IgD-negative memory B cell (primary cell): ENCODE data around the gene AFAP1. TPM values are rescaled to one million over a fixed set of nuclear protein-coding genes. Genes with fewer than 3 reads are reported as not detected.
"Not testable (repeated sequence)": the region's sequence is repeated elsewhere in the genome, so short reads cannot be mapped to it uniquely, and the experiment has no call there.

Source experiments
- H3K27ac Mint-ChIP-seq, 3 donors: one replicate each; pipeline ENCODE4 v1.8.0; 2020 to 2022; ENCODE audit warnings: mild to moderate bottlenecking in 3 of 3, mixed read lengths in 3 of 3, moderate library complexity in 1 of 3
- H3K27me3 Mint-ChIP-seq: one replicate; pipeline ENCODE4 v1.8.0; 2021; ENCODE audit warnings: mixed read lengths
- H3K36me3 Mint-ChIP-seq: one replicate; pipeline ENCODE4 v1.8.0; 2020; ENCODE audit warnings: mild to moderate bottlenecking, mixed read lengths
- H3K4me1 Mint-ChIP-seq, 3 donors: one replicate each; pipeline ENCODE4 v1.8.0; 2020 to 2022; ENCODE audit warnings: mixed read lengths in 3 of 3, mild to moderate bottlenecking in 1 of 3
- H3K4me3 Mint-ChIP-seq, 4 donors: one replicate each; pipeline ENCODE4 v1.8.0; 2020 to 2022; ENCODE audit warnings: mild to moderate bottlenecking in 4 of 4, mixed read lengths in 4 of 4, moderate library complexity in 3 of 4
- H3K9me3 Mint-ChIP-seq, 3 donors: one replicate each; pipeline ENCODE4 v1.8.0; 2020 to 2021; ENCODE audit warnings: mixed read lengths in 3 of 3, mild to moderate bottlenecking in 1 of 3
- polyA plus RNA-seq: library from polyadenylated mRNA; unstranded; fragments of 300-500 nt; fragmentation: Illumina TruSeq; gene quantifications from one replicate; pipeline ENCODE4 v1.2.3, GENCODE V29; 2021

The AFAP1 gene
- polyA plus RNA-seq, 1 donor from 2014 or later: 0.20 TPM

DNA sequence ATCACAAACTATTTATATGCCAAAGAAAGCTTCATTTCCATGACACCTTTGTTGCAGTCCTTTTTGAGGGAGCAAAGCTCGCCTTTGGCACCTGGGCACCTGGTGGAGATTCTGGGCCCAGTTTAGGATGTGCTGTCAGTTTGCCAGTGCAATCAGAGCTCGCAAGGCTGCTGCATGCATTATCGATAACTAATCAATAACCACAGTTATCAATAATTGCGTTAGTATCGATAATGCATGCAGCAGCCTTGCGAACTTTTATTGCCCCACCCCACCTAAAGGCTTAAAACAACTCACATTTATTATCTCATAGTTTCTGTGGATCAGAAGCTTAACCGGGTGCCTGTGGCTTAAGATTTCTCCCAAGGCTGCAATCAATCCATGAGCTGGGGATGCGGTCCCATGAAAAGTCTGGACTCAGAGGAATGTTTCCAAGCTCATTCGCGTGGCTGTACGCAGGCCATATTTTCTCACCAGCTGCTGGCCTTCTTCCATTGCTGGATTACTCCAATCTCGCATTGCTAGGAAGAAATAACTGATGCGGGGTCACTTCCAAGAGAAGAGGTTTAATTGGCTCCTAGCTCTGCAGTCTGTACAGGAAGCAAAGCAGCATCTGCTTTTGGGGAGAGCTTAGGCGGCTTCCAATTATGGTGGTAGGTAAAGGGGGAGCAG, 6.2 kb upstream of the AFAP1 start:
- H3K27ac Mint-ChIP-seq: no peak overlapping the region
- H3K9me3 Mint-ChIP-seq: peaks cover 0 to 5% (median 0%) of the 10 kb centered on the region in 3 donors
- H3K27me3 Mint-ChIP-seq: peaks cover 12% of the 10 kb centered on the region
- no peaks in the 10 kb centered on the region for H3K36me3 Mint-ChIP-seq
- H3K4me3 Mint-ChIP-seq: no peak overlapping the region
- H3K4me1 Mint-ChIP-seq: peaks cover 0 to 2% (median 0%) of the 10 kb centered on the region in 3 donors

- Mint-ChIP-seq H3K27ac (no peak overlapping the region), H3K27me3 (peaks cover 17% of the 10 kb centered on the region), H3K9me3 (peaks cover 0 to 5% (median 0%) of the 10 kb centered on the region in 3 donors), H3K4me3 (no peak overlapping the region), H3K4me1 (peaks cover 0 to 2% (median 0%) of the 10 kb centered on the region in 3 donors), H3K36me3 (no peaks in the 10 kb centered on the region)
Observed at GRCh38 chr4:7944599-7945220, 5.0 kb upstream of the AFAP1 start.

GRCh38 chr4:7943688-7944087, 4.0 kb upstream of the AFAP1 start:
- not testable (repeated sequence) for H3K4me1 Mint-ChIP-seq, H3K9me3 Mint-ChIP-seq, H3K36me3 Mint-ChIP-seq, H3K27ac Mint-ChIP-seq, H3K4me3 Mint-ChIP-seq
- H3K27me3 Mint-ChIP-seq: peaks cover 12% of the 10 kb centered on the region

DNA sequence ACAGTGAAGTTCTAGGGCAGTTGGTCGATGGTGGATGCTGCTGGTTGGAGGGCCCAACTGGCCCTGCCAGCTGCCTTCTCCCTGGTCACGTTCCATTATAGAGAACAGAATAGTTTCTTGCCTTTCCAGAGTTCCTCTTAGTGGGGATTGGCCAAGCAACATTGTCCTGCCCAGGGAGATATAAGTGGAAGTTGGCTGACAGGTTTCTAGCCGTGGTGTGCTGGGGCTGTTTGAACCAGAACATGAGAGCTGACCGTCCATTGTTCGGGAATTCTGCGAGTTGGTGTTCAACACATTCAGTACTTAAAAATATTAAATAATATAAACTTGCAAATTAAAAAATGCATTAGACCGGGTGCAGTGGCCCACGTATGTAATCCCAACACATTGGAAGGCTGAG, 3.5 kb upstream of the AFAP1 start:
- Mint-ChIP-seq H3K9me3 (peaks cover 0 to 7% (median 0%) of the 10 kb centered on the region in 3 donors), H3K36me3 (no peaks in the 10 kb centered on the region), H3K27me3 (peaks cover 12% of the 10 kb centered on the region), H3K27ac (no peak overlapping the region), H3K4me3 (no peak overlapping the region), H3K4me1 (peaks cover 0 to 2% (median 0%) of the 10 kb centered on the region in 3 donors)

- peak overlapping the region in 1 of 3 donors; percentile 62 for H3K27ac Mint-ChIP-seq
- no peak overlapping the region for H3K4me3 Mint-ChIP-seq
Observed at GRCh38 chr4:7941965-7942496, 2.4 kb upstream of the AFAP1 start.

GRCh38 chr4:7941111-7941964, 1.7 kb upstream of the AFAP1 start:
- Mint-ChIP-seq H3K4me3 (peak overlapping the region in 1 of 4 donors; percentile 86), H3K27me3 (peaks cover 29% of the 10 kb centered on the region), H3K4me1 (peaks cover 0 to 2% (median 0%) of the 10 kb centered on the region in 3 donors)

More at GRCh38 chr4:7941965-7942496, 2.4 kb upstream of the AFAP1 start:
- H3K36me3 Mint-ChIP-seq: no peaks in the 10 kb centered on the region
- H3K27me3 Mint-ChIP-seq: peaks cover 23% of the 10 kb centered on the region
- H3K4me1 Mint-ChIP-seq: no peaks in the 10 kb centered on the region
- peaks cover 0 to 5% (median 0%) of the 10 kb centered on the region in 3 donors for H3K9me3 Mint-ChIP-seq

DNA sequence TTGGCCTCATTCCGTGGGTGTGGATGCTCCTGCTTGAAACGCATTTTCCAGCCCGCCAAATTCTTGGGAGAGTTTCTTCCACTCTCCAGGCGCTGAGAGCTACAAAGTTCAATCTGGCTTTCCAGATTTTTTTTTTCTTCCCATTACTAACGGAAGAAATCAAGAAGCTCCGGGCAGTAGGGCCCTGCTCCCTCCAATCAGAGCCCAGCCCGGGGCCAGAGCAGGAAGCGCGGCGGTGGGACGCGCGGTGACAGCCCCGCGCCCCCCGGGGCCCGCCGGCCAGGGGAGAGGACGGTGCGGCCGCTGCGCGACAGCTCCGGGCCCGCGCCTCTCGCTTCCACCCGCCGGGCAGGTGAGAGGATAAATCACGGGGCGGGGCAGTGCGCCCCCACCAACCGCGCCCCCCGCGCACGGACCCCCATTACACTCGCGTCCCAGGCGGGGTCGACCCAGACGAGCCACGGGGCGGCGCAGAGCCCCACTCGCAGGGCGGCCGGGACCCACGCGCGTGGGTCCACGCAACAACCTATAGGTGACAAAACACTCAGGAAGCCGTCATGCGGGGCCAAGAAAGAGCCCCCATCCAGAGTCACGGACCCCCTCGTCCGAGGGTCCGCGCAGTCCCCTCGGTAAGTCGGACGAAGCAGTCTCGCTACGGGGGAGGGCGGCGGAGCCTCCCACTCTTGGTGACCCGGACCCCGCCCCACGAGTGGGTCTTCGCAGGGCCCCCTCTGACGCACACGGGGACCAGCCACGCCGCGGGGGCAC, 868 bp downstream of the AFAP1 start:
- Mint-ChIP-seq H3K36me3 (no peaks in the 10 kb centered on the region), H3K9me3 (peaks cover 0 to 5% (median 0%) of the 10 kb centered on the region in 3 donors), H3K4me1 (peaks cover 0 to 2% (median 0%) of the 10 kb centered on the region in 3 donors), H3K27me3 (peaks cover 40% of the 10 kb centered on the region), H3K27ac (no peak overlapping the region), H3K4me3 (peak overlapping the region in 2 of 4 donors; percentile 8 to 28)

More at GRCh38 chr4:7941111-7941964, 1.7 kb upstream of the AFAP1 start:
- H3K36me3 Mint-ChIP-seq: no peaks in the 10 kb centered on the region
- peaks cover 0 to 5% (median 0%) of the 10 kb centered on the region in 3 donors for H3K9me3 Mint-ChIP-seq
- peak overlapping the region in 2 of 3 donors; percentile 62 to 87 for H3K27ac Mint-ChIP-seq

GRCh38 chr4:7938266-7938608, 1.4 kb downstream of the AFAP1 start:
- H3K36me3 Mint-ChIP-seq: no peaks in the 10 kb centered on the region
- H3K27me3 Mint-ChIP-seq: peaks cover 42% of the 10 kb centered on the region
- peaks cover 0 to 5% (median 0%) of the 10 kb centered on the region in 3 donors for H3K9me3 Mint-ChIP-seq
- H3K4me3 Mint-ChIP-seq: peak overlapping the region in 2 of 4 donors; percentile 8 to 22
- peaks cover 0 to 2% (median 0%) of the 10 kb centered on the region in 3 donors for H3K4me1 Mint-ChIP-seq
- H3K27ac Mint-ChIP-seq: no peak overlapping the region

GRCh38 chr4:7937006-7937405, 2.7 kb downstream of the AFAP1 start:
- Mint-ChIP-seq H3K27me3 (peaks cover 46% of the 10 kb centered on the region), H3K27ac (no peak overlapping the region), H3K9me3 (peaks cover 0 to 5% (median 0%) of the 10 kb centered on the region in 3 donors), H3K4me3 (no peak overlapping the region), H3K4me1 (peaks cover 0 to 2% (median 0%) of the 10 kb centered on the region in 3 donors), H3K36me3 (no peaks in the 10 kb centered on the region)

GRCh38 chr4:7933651-7934510, 5.8 kb downstream of the AFAP1 start:
- peaks cover 0 to 3% (median 0%) of the 10 kb centered on the region in 3 donors for H3K9me3 Mint-ChIP-seq
- no peak overlapping the region for H3K27ac Mint-ChIP-seq
- H3K4me1 Mint-ChIP-seq: peaks cover 0 to 2% (median 0%) of the 10 kb centered on the region in 3 donors
- no peak overlapping the region for H3K4me3 Mint-ChIP-seq
- no peaks in the 10 kb centered on the region for H3K36me3 Mint-ChIP-seq
- H3K27me3 Mint-ChIP-seq: peaks cover 52% of the 10 kb centered on the region

DNA sequence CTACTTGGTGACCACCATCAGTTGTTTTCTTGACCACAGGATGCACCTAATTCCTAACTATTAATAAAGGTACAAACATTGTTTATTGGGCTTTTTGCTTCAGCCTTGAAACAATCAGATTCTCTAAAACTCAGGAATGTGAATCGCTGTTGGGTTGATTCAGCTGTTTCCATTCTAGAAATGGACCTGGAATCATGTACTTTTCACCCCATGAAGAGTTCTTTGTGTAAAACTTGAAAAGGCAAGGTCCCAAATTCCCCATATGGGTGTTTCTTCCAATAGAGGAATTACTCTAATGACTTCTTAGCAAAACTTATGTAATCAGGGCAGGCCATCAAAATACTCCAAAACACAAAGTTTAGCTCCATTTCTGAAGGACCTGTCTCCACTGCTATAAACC, 7.4 kb downstream of the AFAP1 start:
- no peaks in the 10 kb centered on the region for H3K36me3 Mint-ChIP-seq
- no peaks in the 10 kb centered on the region for H3K9me3 Mint-ChIP-seq
- H3K4me3 Mint-ChIP-seq: no peak overlapping the region
- H3K4me1 Mint-ChIP-seq: peaks cover 0 to 2% (median 0%) of the 10 kb centered on the region in 3 donors
- no peak overlapping the region for H3K27ac Mint-ChIP-seq
- peaks cover 41% of the 10 kb centered on the region for H3K27me3 Mint-ChIP-seq

DNA sequence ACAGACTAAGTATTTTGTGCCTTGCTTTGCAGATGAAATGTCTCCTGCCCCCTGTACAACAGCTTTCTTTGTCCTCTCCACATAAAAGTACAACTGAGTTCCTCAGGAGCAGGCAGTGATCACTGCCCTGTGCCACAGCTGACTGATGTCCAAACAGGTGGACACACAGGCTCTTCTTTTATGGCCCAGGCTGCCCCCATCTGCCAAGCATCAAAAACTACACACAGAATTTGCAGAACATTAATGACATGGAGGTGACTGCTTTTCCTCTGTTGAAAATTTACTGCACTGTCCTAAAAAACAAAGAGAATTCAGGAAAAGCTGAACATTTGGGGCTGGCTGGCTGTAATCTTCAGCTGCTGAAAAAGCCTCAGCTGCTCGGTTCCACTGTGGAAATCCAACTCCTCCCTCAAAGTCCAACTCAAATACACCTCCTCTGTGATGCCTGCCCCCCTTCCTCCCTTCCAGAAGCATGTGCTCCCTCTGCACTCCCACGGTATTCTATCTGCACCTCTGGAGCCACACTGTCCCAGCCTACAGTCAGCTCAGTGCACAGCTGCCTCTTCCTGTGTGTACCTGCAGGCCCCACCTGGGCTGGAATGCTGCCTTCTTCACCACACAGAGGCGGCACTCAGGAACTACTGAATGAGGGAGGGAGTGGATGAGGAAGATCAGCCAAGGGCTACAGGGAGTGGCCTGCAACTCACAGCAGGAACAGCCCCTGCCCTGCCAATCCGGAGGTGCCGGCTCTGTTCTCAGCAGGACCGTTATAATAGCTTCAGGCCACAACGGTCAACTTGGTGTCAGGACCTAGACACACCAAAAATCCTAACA, 10.3 kb downstream of the AFAP1 start:
- Mint-ChIP-seq H3K4me1 (no peaks in the 10 kb centered on the region), H3K9me3 (no peaks in the 10 kb centered on the region)

DNA sequence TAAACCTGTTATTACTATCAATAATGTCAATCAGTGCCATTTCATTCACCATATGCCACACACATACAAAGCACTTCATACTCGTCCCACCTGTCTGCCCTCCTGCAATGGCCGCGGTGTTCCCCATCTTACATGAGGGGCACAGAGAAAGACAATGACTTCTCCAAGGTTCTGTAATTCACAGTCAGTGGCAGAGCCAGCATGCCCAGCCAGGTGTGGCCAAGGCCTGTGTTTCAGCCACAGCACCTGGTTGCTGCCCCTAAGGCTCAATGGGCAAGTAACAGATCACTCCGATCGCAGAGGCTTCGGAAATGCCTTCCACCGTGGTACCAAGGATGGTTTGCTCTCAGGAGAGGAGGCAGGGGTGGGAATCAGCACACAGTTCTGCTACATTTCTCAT, 10.9 kb downstream of the AFAP1 start:
- no peaks in the 10 kb centered on the region for H3K36me3 Mint-ChIP-seq
- no peak overlapping the region for H3K4me3 Mint-ChIP-seq
- no peaks in the 10 kb centered on the region for H3K4me1 Mint-ChIP-seq
- H3K27me3 Mint-ChIP-seq: peaks cover 22% of the 10 kb centered on the region
- H3K27ac Mint-ChIP-seq: no peak overlapping the region
- no peaks in the 10 kb centered on the region for H3K9me3 Mint-ChIP-seq

More for the DNA sequence above, 10.3 kb downstream of the AFAP1 start:
- Mint-ChIP-seq H3K4me3 (no peak overlapping the region), H3K27ac (no peak overlapping the region), H3K36me3 (no peaks in the 10 kb centered on the region), H3K27me3 (peaks cover 28% of the 10 kb centered on the region)
